Endothelial cell (in vitro differentiated cells): ENCODE measurements around the gene CCDC6. TPM values are rescaled to one million over a fixed set of nuclear protein-coding genes. Genes with fewer than 3 reads are reported as not detected.

Source experiments
- DNase-seq: peaks from one replicate; pipeline ENCODE4 v3.0.0; 2021; ENCODE audit warnings: low spot score
- H3K27ac Mint-ChIP-seq: one replicate; pipeline ENCODE4 v1.8.0; 2021; ENCODE audit warnings: mixed read lengths, inconsistent platforms; ENCODE audit not compliant: unreplicated experiment
- H3K27me3 Mint-ChIP-seq: one replicate; pipeline ENCODE4 v1.8.0; 2021; ENCODE audit warnings: mild to moderate bottlenecking, moderate library complexity, mixed read lengths, inconsistent platforms; ENCODE audit not compliant: unreplicated experiment
- H3K36me3 Mint-ChIP-seq: one replicate; pipeline ENCODE4 v1.8.0; 2021; ENCODE audit warnings: mild to moderate bottlenecking, low read depth, mixed read lengths, inconsistent platforms; ENCODE audit not compliant: unreplicated experiment
- H3K4me1 Mint-ChIP-seq: one replicate; pipeline ENCODE4 v1.8.0; 2021; ENCODE audit warnings: mild to moderate bottlenecking, mixed read lengths, inconsistent platforms; ENCODE audit not compliant: unreplicated experiment
- H3K4me3 Mint-ChIP-seq: one replicate; pipeline ENCODE4 v1.8.0; 2021; ENCODE audit warnings: mild to moderate bottlenecking, mixed read lengths, inconsistent platforms; ENCODE audit not compliant: unreplicated experiment
- H3K9me3 Mint-ChIP-seq: one replicate; pipeline ENCODE4 v1.8.0; 2021; ENCODE audit warnings: mixed read lengths, inconsistent platforms; ENCODE audit not compliant: unreplicated experiment
- CTCF ChIP-seq: fragments of 200-600 bp; sonication (generic); IDR thresholded peaks from one replicate; pipeline ENCODE4 v1.5.0; 2021; ENCODE audit warnings: antibody characterized with exemption; ENCODE audit not compliant: unreplicated experiment
- total RNA-seq: library from RNA; stranded (reverse); fragmentation: NEBNext Ultra II Directional; extraction: Animal tissue kit (Norgen Biotek cat#: 25700); gene quantifications from one replicate; pipeline ENCODE4 v1.2.1, GENCODE V29; 2021; ENCODE audit not compliant: unreplicated experiment

The CCDC6 gene
- total RNA-seq, 1 donor from 2014 or later = 27.7 TPM

GRCh38 chr10:59895629-59896116 is 10.7 kb downstream of the CCDC6 start:
- Mint-ChIP-seq H3K4me3 (no peak overlapping the region), H3K9me3 (no peaks in the 10 kb centered on the region), H3K4me1 (no peaks in the 10 kb centered on the region), H3K27ac (no peak overlapping the region), H3K36me3 (no peaks in the 10 kb centered on the region), H3K27me3 (no peaks in the 10 kb centered on the region)
- TF ChIP-seq CTCF = no peak
- no peak for DNase-seq

GRCh38 chr10:59894114-59894513 is 12.2 kb downstream of the CCDC6 start:
- no peak for DNase-seq
- Mint-ChIP-seq H3K4me3 (no peak overlapping the region), H3K9me3 (no peaks in the 10 kb centered on the region), H3K36me3 (no peaks in the 10 kb centered on the region), H3K27ac (no peak overlapping the region), H3K27me3 (peaks cover 2% of the 10 kb centered on the region), H3K4me1 (peaks cover 7% of the 10 kb centered on the region)
- no peak for TF ChIP-seq CTCF

- Mint-ChIP-seq H3K27ac (no peak overlapping the region), H3K27me3 (peaks cover 2% of the 10 kb centered on the region), H3K9me3 (no peaks in the 10 kb centered on the region), H3K4me3 (no peak overlapping the region), H3K4me1 (peaks cover 12% of the 10 kb centered on the region), H3K36me3 (no peaks in the 10 kb centered on the region)
- DNase-seq = no peak
- TF ChIP-seq CTCF = no peak
Measured at GRCh38 chr10:59892697-59893096, 13.7 kb downstream of the CCDC6 start.

GRCh38 chr10:59891936-59892335 is 14.4 kb downstream of the CCDC6 start:
- no peak for DNase-seq
- no peak overlapping the region for H3K4me3 Mint-ChIP-seq
- H3K9me3 Mint-ChIP-seq = no peaks in the 10 kb centered on the region
- no peak for TF ChIP-seq CTCF
- peaks cover 17% of the 10 kb centered on the region for H3K4me1 Mint-ChIP-seq
- peaks cover 2% of the 10 kb centered on the region for H3K27me3 Mint-ChIP-seq
- H3K27ac Mint-ChIP-seq = no peak overlapping the region
- H3K36me3 Mint-ChIP-seq = no peaks in the 10 kb centered on the region

GRCh38 chr10:59891349-59891748 is 15.0 kb downstream of the CCDC6 start:
- no peaks in the 10 kb centered on the region for H3K9me3 Mint-ChIP-seq
- peaks cover 2% of the 10 kb centered on the region for H3K27me3 Mint-ChIP-seq
- no peak overlapping the region for H3K27ac Mint-ChIP-seq
- H3K36me3 Mint-ChIP-seq = no peaks in the 10 kb centered on the region
- peaks cover 22% of the 10 kb centered on the region for H3K4me1 Mint-ChIP-seq
- no peak for DNase-seq
- TF ChIP-seq CTCF = no peak
- H3K4me3 Mint-ChIP-seq = no peak overlapping the region
